ENCODE results near the gene ADD2. TPM values are rescaled to one million over a fixed set of nuclear protein-coding genes. Genes with fewer than 3 reads are reported as not detected.

The ADD2 gene
- total RNA-seq, 1 donor from 2014 or later = 0.35 TPM

- DNase-seq (ENCODE audit: low read depth) = peak; percentile 25
Observed at GRCh38 chr2:70785137-70785911, 17.3 kb upstream of the ADD2 start.

DNA sequence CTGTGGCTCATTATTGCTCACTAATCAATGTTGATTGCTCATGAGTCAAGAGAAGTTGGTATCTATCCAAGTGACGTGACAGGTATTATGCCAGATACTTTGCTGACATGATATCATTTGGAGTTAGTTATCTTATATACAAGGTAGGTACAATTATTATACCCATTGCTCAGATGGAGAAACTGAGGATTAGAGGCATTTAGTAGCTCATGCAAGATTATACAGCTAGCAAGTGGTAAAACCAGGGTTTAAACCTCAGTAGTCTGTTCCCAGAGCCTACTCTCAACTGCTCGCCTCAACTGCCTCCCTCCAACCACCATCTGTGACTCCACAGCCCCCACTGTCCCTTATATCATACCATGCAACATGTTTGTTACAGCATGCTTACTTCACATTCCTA lies 16.3 kb upstream of the ADD2 start:
- no peak for DNase-seq (ENCODE audit: low read depth)

DNA sequence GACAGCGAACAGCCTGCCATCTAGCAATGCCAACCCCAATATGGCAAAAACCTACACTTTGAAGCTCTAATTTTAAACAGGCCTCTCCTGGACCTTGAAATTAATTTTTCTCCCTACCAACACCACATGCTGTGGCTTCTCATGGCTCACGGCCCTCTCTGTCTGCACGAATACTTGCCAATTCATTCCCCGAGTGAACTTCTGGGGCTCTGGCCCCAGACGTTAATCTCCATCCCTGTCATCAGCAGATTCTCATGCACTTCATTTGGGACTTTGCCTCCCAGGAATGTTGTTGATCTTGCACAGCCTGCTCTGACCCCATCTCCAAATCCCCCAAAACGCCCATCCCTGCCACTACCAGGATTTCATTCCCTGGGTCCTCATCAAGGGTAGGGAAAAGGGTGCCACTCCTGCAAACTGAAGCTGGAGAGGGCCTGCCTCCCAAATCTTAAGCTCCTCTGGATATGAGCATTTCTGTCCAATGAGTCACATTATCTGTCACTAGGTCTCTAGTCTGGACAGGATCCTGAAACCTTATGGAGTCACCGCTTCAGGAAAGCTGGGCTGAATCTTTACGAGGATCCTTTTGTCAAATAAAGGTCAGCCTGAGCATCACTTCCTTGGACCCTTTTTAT lies 12.0 kb upstream of the ADD2 start:
- DNase-seq (ENCODE audit: low read depth) = no peak

DNA sequence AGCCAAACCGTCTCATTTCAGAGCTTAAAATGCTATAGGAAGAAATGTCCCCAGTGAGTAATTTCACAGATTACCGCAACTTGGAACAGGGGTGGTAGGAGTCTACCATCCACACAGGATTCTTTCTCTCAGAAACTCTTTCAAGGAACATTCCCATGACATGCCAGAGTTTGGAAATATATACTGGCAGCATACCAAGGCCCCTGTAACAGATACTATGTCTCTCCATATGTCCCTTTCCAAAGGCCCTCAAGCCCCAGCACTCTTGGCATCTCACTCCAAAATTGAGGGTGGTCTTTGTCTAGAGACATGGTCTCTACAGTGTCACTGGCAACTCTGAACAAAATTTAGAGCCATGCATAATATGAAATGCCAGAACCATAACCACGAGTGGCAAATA lies 11.5 kb upstream of the ADD2 start:
- DNase-seq (ENCODE audit: low read depth) = no peak

GRCh38 chr2:70778676-70779075 lies 10.7 kb upstream of the ADD2 start:
- no peak for DNase-seq (ENCODE audit: low read depth)

DNA sequence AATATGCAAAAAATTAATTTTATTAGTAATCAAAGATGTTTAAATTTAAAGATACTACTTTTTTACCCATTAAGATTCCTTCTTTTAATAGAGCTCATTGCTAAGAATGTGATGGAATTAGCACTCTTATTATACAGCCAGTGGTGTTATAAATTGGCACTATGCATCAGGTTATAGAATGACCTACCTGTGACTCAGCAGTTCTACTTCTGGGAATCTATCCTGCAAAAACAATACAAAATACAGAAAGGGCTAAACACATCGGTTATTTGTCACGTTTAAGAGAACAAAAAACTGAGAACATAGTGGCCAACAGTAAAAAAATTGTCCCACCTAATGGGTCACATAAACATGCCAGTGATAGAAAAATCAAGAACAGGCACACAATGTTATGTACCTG lies 9.4 kb upstream of the ADD2 start:
- DNase-seq (ENCODE audit: low read depth) = peak; percentile 20

GRCh38 chr2:70776266-70776665 lies 8.3 kb upstream of the ADD2 start:
- no peak for DNase-seq (ENCODE audit: low read depth)

GRCh38 chr2:70775141-70775540 lies 7.1 kb upstream of the ADD2 start:
- no peak for DNase-seq (ENCODE audit: low read depth)

DNA sequence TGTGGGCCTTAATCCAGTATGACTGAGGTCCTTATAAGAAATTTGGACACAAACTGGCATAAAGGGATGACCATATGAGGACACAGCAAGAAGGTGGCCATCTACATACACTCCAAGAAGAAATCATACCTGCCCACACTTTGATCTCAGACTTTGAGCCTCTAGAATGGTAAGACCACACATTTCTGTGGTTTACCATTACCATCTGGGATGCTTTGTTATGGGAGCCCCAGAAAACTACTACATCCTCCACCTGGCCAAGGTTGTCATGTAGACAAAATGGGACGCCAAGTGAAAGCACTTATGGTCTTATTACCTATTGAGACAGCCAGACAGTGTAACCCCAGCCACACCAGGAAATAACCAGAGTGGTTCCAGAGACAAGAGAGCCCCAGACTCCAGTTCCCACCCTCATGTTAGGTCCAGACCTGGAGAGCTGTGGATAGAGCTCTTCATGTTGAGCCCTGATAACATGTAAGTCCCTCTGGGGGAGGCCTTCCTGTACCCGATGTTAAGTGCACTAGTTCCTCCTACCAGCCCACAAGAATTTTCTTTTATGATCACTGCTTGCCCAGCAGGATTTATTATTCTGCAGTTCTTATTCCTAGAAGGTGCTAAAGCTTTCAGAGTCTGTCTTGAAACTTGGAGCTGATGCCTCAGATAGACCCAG lies 4.6 kb upstream of the ADD2 start:
- no peak for DNase-seq (ENCODE audit: low read depth)

- DNase-seq (ENCODE audit: low read depth) = no peak
Observed at GRCh38 chr2:70771446-70771845, 3.4 kb upstream of the ADD2 start.

DNA sequence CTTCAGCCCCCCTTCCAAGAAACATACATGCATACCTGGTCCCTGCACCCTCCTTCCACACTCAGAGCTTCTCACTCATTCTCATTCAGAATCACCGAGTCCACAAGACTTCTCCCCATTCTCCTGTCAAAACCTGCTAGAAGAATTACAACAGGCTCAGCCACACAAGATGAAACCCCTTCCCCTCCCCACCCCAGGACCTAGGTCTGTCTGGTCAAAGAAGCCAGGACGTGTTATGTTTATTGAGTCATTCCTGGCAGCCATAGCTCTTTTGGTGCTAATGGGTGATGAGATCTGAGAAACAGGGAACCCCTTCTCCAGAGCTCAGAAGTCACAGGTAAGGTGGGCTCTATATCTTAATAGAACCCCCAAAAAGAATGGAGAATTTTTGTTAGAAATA lies 1.4 kb upstream of the ADD2 start:
- DNase-seq (ENCODE audit: low read depth) = no peak

- no peak for DNase-seq (ENCODE audit: low read depth)
Observed at GRCh38 chr2:70768590-70769085, 638 bp upstream of the ADD2 start.

- DNase-seq (ENCODE audit: low read depth) = no peak
Observed at GRCh38 chr2:70767079-70767698, 811 bp downstream of the ADD2 start.

GRCh38 chr2:70766357-70767078 lies 1.5 kb downstream of the ADD2 start:
- no peak for DNase-seq (ENCODE audit: low read depth)

DNA sequence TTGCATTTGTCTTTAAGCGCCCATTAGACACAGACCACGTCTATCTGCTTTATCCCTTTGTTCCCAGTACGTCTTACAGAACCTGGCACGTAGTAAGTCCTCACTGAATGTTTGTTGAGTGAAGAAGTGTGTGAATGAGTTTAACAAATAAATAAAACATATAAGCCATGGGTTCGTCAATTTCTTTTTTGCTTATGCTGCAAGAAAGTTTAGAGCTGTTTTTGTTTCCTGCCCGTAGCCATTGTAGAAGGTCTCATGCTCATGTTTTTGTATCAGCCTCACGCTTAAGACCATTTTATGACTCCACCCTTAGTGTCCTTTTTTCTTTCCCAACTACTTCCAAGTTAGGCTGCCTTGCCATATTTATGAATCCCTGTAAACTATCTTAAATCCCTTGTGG lies 2.5 kb downstream of the ADD2 start:
- DNase-seq (ENCODE audit: low read depth) = no peak

DNA sequence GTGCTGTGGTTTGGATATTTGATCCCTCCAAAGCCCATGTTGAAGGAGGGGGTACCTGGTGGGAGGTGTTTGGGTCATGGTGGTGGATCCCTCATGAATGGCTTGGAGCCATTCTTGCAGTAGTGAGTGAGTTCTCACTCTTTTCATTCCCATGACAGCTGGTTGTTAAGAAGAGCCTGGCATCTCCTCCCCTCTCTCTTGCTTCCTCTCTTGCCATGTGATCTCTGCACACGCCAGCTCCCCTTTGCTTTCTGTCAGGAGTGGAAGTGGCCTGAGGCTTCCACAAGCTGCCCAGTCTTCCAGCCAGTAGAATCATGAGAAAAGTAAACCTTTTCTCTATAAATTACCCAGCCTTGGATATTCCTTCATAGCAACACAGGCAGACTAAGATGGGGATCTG lies 8.6 kb downstream of the ADD2 start:
- DNase-seq (ENCODE audit: low read depth) = no peak

GRCh38 chr2:70757966-70758365 lies 10.0 kb downstream of the ADD2 start:
- DNase-seq (ENCODE audit: low read depth) = no peak

DNA sequence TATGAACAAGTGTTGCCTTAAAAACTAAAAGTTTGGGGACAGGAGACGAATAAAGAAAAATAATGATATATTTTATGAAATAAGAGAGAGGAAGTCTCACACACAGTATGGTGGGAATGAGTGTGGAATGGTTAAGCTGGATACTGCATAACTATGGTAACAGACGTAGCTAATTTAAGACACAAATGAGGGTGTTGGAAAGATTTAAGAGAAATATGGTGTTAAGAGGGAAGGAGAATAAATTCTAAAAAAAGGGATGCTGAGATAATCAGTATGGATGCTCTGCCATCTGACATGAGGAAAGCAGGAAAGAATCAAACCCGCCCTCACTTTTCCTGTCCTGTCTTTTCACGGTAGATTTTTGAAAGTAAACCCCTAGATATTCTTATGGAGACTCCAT lies 10.6 kb downstream of the ADD2 start:
- DNase-seq (ENCODE audit: low read depth) = no peak

GRCh38 chr2:70756128-70756527 lies 11.9 kb downstream of the ADD2 start:
- DNase-seq (ENCODE audit: low read depth) = no peak

DNA sequence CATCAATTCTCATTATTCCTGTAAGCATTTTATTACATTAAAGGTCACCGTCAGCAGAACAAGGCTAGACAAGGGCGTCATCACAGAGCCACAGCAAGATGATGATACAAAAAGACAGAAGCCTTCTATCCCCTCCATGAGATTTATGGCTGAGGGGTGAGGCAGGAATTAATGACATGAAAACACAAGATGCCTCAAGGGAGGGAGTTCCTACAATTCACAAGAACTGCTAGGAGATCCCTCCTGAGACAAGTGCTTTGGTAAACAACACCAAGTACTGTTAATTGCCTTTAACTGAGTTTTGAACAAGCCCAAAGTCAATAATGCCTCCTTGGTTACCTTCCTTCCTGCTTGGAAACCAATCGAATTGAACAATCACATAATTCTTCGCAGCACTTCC lies 14.1 kb downstream of the ADD2 start:
- no peak for DNase-seq (ENCODE audit: low read depth)

- no peak for DNase-seq (ENCODE audit: low read depth)
Observed at GRCh38 chr2:70753031-70753430, 15.0 kb downstream of the ADD2 start.

GRCh38 chr2:70752396-70752795 lies 15.6 kb downstream of the ADD2 start:
- DNase-seq (ENCODE audit: low read depth) = no peak

All from renal cortical epithelial cell (primary cell).